Cerebellar nuclear complex (tissue), 1 donor: ENCODE measurements around the gene SPATS2L.

Experiments used
- DNase-seq, 2 experiments: peaks; one replicate each; lab custom pipeline; 2025; lab: John Stamatoyannopoulos, UW

Gene SPATS2L

DNA sequence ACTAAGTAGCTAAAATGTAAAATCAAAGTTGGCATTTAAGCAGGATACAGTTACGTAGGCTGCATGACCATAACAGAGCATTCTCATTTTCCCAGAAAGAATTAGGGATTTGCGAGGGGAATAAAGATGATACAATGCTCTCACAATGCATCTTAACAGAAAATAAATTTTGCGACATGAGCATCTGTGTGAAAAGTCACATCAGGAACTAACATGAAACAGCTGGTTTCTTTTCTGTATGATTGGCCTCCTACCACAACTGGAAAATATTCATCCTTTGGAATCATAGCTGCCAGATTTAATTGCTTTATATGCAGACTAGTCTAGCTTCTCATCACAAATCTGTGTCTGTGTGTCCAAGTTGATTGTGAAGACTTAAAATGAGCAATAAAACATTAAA is 137.4 kb downstream of the SPATS2L start:
- no peak for DNase-seq

GRCh38 chr2:200444530-200444929 is 138.0 kb downstream of the SPATS2L start:
- DNase-seq = no peak

DNA sequence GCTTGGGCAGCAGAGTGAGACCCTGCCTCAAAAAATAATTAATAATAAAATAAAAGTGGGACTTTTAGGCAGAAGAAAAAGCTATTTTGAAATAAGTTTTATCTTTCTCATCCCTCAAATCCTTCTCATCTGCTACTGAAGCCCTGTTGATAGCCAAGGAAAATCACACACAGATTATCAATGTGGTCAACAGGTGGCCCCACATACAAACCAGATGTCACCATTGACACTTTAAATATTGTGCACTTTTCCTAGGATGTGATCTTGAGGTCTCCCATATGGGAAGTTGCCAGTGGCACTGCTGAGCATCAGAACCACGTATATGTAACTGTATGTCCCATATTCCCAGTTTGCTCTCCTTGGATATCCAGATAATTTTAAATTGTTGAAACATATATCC is 138.8 kb downstream of the SPATS2L start:
- DNase-seq = no peak

DNA sequence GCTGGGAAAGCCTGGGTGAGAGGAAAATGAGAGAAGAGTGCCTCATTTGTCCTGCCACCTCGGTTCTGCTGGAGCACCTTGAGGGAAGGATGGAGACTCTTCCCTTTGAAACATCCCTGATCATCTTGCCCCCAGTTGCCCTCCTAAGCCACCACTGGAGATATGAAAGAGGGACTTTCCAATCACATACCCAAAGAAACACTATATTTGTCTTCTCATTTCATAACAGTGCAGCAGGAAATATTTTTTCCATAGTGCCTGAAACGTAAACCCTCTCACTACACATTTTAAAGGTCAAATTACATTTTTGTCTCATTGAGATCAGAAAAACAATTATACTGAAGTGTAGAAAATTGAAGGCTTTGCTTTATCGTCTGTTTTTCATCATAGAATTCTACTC is 140.1 kb downstream of the SPATS2L start:
- no peak for DNase-seq

GRCh38 chr2:200447139-200447855 is 140.8 kb downstream of the SPATS2L start:
- peak in 1 of 2 experiments; percentile 31 for DNase-seq

DNA sequence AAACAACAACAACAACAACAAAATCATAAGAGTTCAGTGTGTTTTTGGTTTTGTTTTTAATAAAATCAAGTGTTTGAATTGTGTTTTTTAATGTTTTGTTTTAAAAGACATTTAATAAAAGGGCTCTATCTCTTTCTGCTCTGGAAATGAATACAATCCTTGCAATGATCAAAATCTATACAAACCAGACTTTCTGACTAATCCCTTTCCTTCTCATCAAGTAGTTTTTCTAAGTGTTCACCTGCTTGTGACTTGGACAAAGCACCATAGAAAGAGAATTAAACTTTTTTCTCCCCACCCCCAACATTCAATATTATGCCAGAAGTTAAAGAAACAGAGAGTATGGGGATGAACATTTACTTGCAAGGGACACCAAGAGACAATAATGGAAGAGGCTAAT is 142.0 kb downstream of the SPATS2L start:
- DNase-seq = no peak

GRCh38 chr2:200449149-200449548 is 142.7 kb downstream of the SPATS2L start:
- no peak for DNase-seq

DNA sequence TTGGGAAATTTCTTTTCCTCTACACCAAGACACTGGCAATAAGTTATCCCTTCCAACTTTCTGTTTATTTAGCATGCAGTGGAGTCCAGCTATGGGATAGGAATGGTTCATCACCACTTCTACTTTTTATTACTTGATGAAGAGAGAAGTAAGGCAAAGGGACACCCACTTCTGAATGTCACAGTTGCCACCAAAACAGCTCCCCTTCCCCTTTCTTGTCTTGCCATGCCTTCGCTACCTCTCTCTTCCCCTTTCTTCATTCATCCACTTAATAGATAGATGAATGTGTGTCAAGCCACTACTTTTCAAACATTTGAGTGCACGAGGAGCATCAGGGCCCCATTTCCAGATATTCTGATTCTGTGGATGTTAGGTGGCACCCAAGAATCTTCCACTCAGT is 143.8 kb downstream of the SPATS2L start:
- no peak for DNase-seq

- no peak for DNase-seq
These were observed 145.0 kb downstream of the SPATS2L start for GRCh38 chr2:200451511-200451910.

GRCh38 chr2:200452377-200452776 is 145.9 kb downstream of the SPATS2L start:
- DNase-seq = no peak

DNA sequence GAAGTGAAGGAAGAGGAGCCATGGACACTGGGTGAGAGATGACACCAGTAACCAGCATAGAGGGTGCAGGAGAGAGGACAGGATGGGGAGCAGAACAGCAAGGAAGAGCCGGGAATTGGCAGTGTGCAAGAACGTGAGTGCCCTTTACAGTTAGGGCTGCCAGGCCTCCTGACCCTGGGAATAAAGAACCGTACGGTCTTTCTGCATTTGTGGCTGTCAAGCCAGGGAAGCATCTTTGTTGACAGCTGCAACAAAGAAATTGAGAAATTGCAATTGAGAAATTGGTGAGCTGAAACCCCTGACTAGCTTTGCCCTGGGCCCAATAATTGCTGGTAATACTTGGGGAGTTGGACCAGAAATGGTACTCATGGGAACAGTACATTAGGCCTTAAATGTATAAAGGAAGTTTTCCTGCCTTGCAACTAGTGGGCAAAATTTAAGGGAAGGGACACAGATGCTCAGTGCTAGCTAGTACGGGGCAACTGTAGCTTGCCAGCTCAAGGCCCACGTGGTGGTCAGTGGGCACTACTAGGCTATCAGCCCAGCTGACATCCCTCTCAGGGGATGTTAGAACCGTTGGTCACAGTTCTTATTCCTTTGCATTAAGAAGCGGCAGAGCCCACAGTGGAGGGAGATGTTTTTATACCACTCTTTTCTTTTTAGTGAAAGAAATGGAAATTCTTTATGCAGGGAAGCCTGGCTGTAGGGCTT is 146.8 kb downstream of the SPATS2L start:
- no peak for DNase-seq

DNA sequence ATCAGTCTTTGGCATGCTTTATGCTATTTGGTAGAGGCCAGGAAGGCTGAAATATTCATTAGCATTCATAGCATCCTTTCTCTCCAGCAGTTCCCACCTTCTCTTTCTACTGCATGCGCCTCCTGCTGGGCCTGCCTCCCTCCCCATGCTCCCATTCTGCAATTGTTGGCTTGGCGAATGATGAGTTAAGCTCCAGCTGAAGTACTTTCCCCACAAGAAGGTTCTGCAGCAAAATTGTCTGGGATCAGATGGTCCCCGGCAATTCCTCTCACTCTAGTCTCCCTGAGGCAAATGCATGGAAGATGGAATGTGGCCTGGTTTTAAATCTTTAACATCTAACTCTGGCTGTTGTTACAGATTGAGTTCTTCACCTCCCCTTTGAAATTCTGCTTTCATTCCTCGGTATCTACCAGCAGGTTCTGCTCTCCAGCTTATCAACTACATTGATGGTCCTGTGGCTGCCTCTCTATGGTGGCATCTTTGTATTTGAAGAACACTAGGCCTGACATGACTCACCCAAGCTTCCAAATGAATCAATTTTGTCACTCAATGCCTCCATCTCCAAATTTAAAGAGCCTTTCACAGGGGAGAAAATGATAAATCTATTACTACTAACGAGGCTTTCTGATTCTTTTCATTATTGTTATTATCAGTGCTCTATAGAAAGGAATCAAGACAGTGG is 147.5 kb downstream of the SPATS2L start:
- DNase-seq = no peak

- no peak for DNase-seq
These were observed 148.7 kb downstream of the SPATS2L start for GRCh38 chr2:200454927-200455801.

- DNase-seq = no peak
These were observed 149.5 kb downstream of the SPATS2L start for GRCh38 chr2:200455958-200456421.

- DNase-seq = no peak
These were observed 150.1 kb downstream of the SPATS2L start for GRCh38 chr2:200456567-200456966.

- no peak for DNase-seq
These were observed 152.6 kb downstream of the SPATS2L start for GRCh38 chr2:200459101-200459500.

GRCh38 chr2:200461846-200462710 is 155.6 kb downstream of the SPATS2L start:
- DNase-seq = no peak

- no peak for DNase-seq
These were observed 157.0 kb downstream of the SPATS2L start for GRCh38 chr2:200463452-200463851.

GRCh38 chr2:200466425-200467418 is 160.2 kb downstream of the SPATS2L start:
- DNase-seq = no peak
